GM21529 (cell line): Measurements from ENCODE around the gene CHRNA10.

Experiments
- ATAC-seq: cut with Tn5 transposase; IDR thresholded peaks from one replicate; pipeline ENCODE4 v1.9.1; 2021; ENCODE audit not compliant: unreplicated experiment

Gene CHRNA10, protein sequence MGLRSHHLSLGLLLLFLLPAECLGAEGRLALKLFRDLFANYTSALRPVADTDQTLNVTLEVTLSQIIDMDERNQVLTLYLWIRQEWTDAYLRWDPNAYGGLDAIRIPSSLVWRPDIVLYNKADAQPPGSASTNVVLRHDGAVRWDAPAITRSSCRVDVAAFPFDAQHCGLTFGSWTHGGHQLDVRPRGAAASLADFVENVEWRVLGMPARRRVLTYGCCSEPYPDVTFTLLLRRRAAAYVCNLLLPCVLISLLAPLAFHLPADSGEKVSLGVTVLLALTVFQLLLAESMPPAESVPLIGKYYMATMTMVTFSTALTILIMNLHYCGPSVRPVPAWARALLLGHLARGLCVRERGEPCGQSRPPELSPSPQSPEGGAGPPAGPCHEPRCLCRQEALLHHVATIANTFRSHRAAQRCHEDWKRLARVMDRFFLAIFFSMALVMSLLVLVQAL

DNA sequence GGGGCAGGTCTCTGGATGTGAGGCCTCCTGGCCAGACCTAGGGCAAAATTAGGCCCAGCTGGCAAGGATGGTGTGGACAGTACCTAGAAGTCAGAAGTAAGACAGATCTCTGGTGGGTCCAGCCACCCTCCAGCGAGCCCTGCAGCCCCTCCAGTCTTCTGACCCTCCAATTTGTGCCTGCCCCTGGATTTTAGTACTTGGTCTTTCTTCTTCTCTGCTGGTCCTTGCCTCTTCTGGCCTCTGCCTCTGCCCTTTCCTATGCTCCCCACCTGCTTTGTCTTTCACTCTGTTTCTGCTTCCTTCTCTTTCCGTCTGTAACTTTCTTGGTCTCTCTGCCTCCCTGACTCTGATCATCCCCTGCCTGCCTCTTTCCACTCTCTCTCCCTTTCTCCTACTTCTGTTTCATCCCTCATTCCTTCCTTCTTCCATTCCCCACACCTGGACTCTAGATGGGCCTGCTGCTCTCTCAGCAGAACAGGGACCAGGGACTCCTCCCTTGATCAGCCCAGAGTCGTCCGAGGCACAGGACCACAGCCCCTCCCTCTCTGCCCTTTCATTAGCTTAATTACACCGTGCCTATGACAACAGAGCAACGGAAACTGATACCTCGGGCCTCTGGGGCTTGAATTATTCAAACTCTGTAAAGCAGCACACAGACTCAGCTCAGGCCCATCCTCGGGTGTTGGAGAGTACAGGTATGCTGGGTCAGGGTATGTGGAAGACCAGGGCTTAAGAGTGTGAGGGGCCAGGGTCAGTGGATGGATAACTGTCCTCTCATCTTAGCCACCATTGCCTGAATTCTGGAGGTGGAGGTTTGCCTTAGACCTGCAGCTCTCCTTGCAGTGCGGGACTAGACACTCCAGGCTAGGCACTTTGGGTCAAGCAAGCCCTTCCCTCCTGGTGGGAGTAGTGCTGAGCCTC is at the start of gene CHRNA10:
Gene CHRNA10, minus strand, starts transcription at position 51 of the 921 bp plus-strand sequence. CDS start 72 bp downstream, outside the sequence.
- ATAC-seq = no peak

- ATAC-seq = no peak
Measured at GRCh38 chr11:3712274-3712673, 41.1 kb upstream of the CHRNA10 start.

DNA sequence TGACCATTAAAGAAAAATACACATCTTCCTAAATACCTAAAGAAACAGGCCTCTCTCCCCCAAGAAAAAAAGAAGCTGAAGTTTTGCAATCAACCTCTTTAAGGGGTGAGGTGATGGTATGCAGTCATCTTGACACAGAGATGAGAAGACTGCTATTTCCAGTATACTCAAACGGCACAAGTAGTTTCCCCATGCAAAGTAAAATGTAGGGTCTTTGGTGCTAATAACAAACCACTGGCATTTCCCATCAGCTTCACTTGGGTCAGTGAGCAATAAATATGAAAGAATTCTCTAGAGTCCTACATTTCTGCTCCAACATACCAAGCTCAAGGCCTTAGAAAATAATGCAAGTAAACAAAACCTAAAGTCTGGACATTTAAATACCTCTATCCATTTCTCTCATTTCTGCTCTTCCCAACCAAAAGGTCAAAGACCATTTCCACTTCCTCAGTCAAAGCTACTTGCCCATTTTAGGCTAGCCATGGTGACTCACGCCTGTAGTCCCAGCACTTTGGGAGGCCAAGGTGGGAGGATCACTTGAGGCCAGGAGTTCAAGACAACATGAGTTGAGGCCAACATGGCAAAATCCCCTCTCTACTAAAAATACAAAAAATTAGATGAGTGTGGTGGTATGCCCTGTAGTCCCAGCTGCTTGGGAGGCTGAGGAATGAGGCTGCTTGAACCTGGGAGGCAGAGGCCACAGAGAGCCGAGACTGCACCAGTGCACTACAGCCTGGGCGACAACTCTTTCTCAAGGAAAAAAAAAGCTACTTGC is 39.5 kb upstream of the CHRNA10 start:
- no peak for ATAC-seq

DNA sequence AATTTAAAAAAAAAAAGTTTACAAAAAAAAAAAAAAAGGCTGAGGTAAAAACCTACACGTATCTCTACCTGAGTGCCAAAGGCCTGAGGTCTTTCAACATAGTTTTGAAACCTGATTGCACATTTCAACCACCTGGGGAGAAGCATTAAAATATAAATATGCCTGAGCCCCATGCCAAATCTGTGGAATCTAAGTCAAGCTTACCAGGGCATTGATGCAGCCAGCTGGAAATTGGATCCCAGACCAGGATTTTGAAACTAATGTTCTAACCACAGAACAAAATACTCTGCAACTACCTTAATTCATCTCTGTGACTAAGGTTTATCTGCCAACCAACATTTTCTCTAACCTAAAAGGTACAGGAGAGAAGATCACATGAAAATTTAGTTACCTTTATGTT is 38.8 kb upstream of the CHRNA10 start:
- no peak for ATAC-seq

DNA sequence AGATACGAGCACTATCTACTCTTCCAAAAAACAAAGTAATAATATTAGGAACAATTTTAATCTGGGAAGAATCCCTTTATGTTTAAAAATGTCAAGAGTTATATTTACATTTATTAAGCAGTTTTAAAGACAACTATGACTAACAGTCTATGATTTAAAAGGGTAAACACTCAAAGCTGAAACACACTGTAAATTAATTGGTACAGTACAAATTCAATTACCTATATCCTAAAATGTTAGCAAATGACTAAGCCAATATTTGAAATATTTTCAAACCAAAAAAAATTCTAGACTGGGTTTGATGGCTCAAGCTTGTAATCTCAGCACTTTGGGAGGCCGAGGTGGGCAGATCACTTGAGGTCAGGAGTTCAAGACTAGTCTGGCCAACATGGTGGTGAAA is 36.0 kb upstream of the CHRNA10 start:
- no peak for ATAC-seq

DNA sequence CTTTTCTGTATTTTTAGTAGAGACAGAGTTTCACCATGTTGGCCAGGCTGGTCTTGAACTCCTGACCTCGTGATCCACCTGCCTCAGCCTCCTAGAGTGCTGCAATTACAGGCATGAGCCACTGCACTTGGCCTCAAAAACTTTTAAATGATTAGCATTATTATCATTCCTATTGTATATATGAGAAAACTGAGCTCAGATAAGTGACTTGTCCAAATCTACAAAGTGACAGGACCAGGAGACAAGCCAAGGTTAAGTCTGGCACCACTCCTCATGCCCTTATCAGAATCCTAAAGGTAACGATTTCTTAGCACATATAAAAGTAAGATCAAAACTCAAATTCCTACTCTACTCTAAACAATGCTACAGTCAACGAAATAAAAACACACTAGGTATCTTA is 32.2 kb upstream of the CHRNA10 start:
- no peak for ATAC-seq

GRCh38 chr11:3700910-3701309 is 29.7 kb upstream of the CHRNA10 start:
- no peak for ATAC-seq

GRCh38 chr11:3700410-3700809 is 29.2 kb upstream of the CHRNA10 start:
- ATAC-seq = no peak

GRCh38 chr11:3686751-3687150 is 15.6 kb upstream of the CHRNA10 start:
- no peak for ATAC-seq

DNA sequence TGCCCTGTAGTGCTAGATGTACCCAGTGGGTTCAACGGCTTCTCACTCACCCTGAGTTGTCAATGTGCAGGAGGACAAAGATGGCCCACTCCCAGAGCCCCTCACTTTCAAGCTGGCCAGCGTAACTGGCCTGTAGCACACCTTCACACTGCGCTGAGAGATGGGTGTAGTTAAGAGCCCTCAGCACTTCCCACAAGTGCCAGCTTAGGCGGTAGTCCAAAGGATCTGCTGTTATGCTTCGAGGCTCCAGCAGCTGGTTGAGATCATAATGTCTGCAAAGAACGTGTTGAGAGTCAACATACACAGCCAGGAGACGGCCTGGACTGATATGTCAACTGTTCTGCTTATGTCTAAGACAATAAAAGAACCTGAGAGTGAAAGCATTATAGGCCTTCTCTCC is 14.7 kb upstream of the CHRNA10 start:
- ATAC-seq = no peak

DNA sequence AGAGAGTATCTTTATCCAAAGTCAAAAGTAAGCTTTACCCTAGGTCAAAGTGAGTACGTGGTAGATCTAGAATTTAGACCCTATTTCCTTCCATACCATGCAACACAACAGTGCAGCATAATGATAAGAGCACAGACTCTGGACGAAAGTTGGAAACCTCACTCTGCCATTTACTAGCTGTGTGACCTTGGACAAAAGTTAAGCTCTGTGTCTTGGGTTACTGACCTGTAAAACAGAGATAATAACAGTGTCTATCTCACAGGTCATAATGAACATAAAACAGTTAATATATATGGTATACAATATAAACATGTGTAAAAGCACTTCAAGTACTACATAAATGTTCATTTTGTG is 13.6 kb upstream of the CHRNA10 start:
- ATAC-seq = no peak

GRCh38 chr11:3684129-3684818 is 13.1 kb upstream of the CHRNA10 start:
- ATAC-seq = no peak

GRCh38 chr11:3683039-3683438 is 11.9 kb upstream of the CHRNA10 start:
- ATAC-seq = no peak

GRCh38 chr11:3679077-3679476 is 7.9 kb upstream of the CHRNA10 start:
- ATAC-seq = no peak

- ATAC-seq = no peak
Measured at GRCh38 chr11:3675971-3676370, 4.8 kb upstream of the CHRNA10 start.

DNA sequence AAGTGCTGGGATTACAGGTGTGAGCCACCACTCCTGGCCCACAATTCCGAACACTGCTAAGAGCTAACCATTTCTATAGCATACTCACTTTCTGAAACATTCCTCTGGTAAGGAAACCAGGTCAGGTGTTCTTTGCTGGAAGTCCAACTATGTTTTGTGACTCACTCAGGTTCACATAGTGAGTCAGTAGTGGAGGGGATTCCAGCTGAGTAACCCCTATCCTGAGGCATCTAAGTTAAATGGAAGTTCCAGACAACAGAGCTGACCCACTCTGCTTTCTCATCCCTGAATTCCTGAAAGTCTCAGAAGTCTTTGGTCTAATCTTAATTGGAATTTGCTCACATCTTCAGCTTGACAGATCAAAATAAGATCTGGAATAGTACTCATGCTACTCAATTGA is 3.0 kb upstream of the CHRNA10 start:
- no peak for ATAC-seq

DNA sequence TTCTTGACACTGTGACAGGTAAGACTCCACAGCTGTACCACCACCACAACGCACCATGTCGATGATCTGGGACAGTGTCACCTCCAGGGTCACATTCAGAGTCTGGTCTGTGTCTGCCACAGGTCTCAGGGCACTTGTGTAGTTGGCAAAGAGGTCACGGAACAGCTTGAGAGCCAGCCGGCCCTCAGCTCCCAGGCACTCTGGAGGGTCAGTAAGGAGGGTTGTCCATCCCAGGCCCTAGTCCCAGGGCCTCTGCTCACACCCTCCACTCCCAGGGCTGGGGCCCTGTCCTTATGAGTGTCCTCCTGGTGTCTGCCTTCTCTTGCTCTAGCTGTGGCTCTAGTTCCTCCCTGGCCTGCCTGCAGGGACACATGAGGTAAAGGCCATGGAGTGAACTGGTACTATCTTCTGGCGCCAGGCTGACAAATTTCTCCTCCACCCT is 1.4 kb downstream of the CHRNA10 start:
- no peak for ATAC-seq

GRCh38 chr11:3669128-3669527 is 2.1 kb downstream of the CHRNA10 start:
- no peak for ATAC-seq

DNA sequence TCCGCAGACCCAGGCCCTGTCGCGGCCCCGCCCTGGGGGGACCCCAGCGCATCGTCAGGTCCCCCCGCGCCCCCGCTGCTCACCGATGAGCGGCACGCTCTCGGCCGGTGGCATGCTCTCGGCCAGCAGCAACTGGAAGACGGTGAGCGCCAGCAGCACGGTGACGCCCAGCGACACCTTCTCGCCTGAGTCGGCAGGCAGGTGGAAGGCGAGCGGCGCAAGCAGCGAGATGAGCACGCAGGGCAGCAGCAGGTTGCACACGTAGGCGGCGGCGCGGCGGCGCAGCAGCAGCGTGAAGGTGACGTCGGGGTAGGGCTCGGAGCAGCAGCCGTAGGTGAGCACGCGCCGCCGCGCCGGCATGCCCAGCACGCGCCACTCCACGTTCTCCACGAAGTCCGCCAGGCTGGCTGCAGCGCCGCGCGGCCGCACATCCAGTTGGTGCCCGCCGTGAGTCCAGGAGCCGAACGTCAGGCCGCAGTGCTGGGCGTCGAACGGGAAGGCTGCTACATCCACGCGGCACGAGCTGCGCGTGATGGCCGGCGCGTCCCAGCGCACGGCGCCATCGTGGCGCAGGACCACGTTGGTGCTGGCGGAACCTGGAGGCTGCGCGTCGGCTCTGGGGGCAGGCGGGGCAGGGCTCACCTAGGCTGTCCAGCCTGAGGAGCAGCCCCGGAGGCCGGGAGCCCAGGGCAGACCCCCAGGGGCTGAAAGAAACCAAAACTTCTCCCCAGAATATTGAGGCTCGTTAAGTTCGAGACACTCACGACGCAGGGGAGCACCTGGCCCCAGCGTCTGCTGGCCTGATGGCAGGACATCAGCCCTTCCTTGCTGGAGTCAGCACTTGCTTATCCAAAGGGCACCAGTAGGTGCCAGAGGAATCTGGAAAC is 3.8 kb downstream of the CHRNA10 start:
- no peak for ATAC-seq
